H1 (cell line): ENCODE results near the gene ARV1. TPM values are rescaled to one million over a fixed set of nuclear protein-coding genes. Genes with fewer than 3 reads are reported as not detected.
"Not testable (repeated sequence)": the region's sequence is repeated elsewhere in the genome, so short reads cannot be mapped to it uniquely, and the experiment has no call there.

Source experiments
- CTCF ChIA-PET: fragments of 300-600 bp; sonication (Branson Sonifier 250); formaldehyde crosslinking; loops from one replicate; lab custom pipeline; 2021; ENCODE audit not compliant: partially characterized antibody; lab: Charles Lee
- POLR2A ChIA-PET: fragments of 300-600 bp; sonication (Branson Sonifier 250); formaldehyde crosslinking; loops from one replicate; lab custom pipeline; 2021; ENCODE audit warnings: inconsistent platforms; ENCODE audit not compliant: partially characterized antibody; lab: Charles Lee
- DNase-seq, 2 experiments: peaks; one replicate each; pipeline versions ENCODE4 v3.0.0 to v3.0.0-alpha.2; 2010 to 2022; ENCODE audit warnings: low spot score in 2 of 2, low read depth in 1 of 2, mixed read lengths in 1 of 2
- FAIRE-seq: peaks from 2 replicates; lab custom pipeline; 2011; peaks lifted over from hg19 to GRCh38; lab: Jason Lieb, UNC
- H2AFZ ChIP-seq: 2 replicates; pipeline ENCODE4 v1.8.1; 2012; ENCODE audit warnings: low read length, inconsistent platforms
- H2AK5ac ChIP-seq: 2 replicates; pipeline ENCODE4 v1.6.1; 2013; ENCODE audit warnings: low read depth, low read length
- H2BK120ac ChIP-seq: replicated peaks from 2 replicates; pipeline ENCODE3; 2013; ENCODE audit warnings: low read depth, low read length, inconsistent platforms
- H2BK12ac ChIP-seq: 2 replicates; pipeline ENCODE4 v1.6.1; 2013; ENCODE audit warnings: low read depth, low read length
- H2BK15ac ChIP-seq: 2 replicates; pipeline ENCODE4 v1.6.1; 2013; ENCODE audit warnings: low read length
- H2BK20ac ChIP-seq: 2 replicates; pipeline ENCODE4 v1.6.1; 2013; ENCODE audit warnings: low read length
- H2BK5ac ChIP-seq: 2 replicates; pipeline ENCODE4 v1.6.1; 2013; ENCODE audit warnings: low read depth, low read length
- H3K14ac ChIP-seq: 2 replicates; pipeline ENCODE4 v1.6.1; 2013; ENCODE audit warnings: inconsistent platforms; ENCODE audit not compliant: insufficient read length
- H3K18ac ChIP-seq: 2 replicates; pipeline ENCODE4 v1.6.1; 2013; ENCODE audit warnings: low read length; ENCODE audit errors: extremely low read depth
- H3K23ac ChIP-seq: 2 replicates; pipeline ENCODE4 v1.6.1; 2013; ENCODE audit warnings: inconsistent platforms; ENCODE audit not compliant: insufficient read length
- H3K23me2 ChIP-seq: 2 replicates; pipeline ENCODE4 v1.6.1; 2013; ENCODE audit warnings: low read depth, low read length
- H3K27ac ChIP-seq: 2 replicates; pipeline ENCODE4 v1.6.1; 2011; ENCODE audit warnings: low read depth, low read length, inconsistent platforms
- H3K27me3 ChIP-seq, 4 experiments: replicated peaks in 1 of 4; 1 replicate in 1 of 4; 2 replicates in 3 of 4; pipeline versions ENCODE4 v1.6.1 to v1.8.1; 2011 to 2013; ENCODE audit warnings: low read length in 3 of 4, mild to moderate bottlenecking in 3 of 4, inconsistent platforms in 2 of 4, mixed read lengths in 2 of 4, moderate library complexity in 1 of 4; ENCODE audit not compliant: control insufficient read depth in 3 of 4, insufficient read depth in 3 of 4; ENCODE audit errors: extremely low read depth in 1 of 4
- H3K36me3 ChIP-seq, 4 experiments: 2 replicates each; pipeline versions ENCODE4 v1.6.1 to v1.8.1; 2011 to 2013; ENCODE audit warnings: mild to moderate bottlenecking in 4 of 4, low read length in 3 of 4, moderate library complexity in 2 of 4, control low read depth in 1 of 4, inconsistent platforms in 1 of 4; ENCODE audit not compliant: insufficient read depth in 4 of 4, control insufficient read depth in 2 of 4
- H3K4ac ChIP-seq: replicated peaks from 2 replicates; pipeline ENCODE3; 2013; ENCODE audit warnings: low read length, low read depth, mixed read lengths, inconsistent platforms; ENCODE audit not compliant: insufficient read length
- H3K4me1 ChIP-seq, 4 experiments: replicated peaks in 1 of 4; 1 replicate in 1 of 4; 2 replicates in 3 of 4; pipeline versions ENCODE4 v1.6.1 to v1.8.1; 2011 to 2013; ENCODE audit warnings: low read length in 3 of 4, inconsistent platforms in 2 of 4, mixed read lengths in 1 of 4; ENCODE audit not compliant: insufficient read depth in 4 of 4, control insufficient read depth in 3 of 4
- H3K4me2 ChIP-seq, 2 experiments: 2 replicates each; pipeline versions ENCODE4 v1.6.1 to v1.8.1; 2011 to 2013; ENCODE audit warnings: low read depth in 2 of 2, low read length in 2 of 2, control low read depth in 1 of 2, inconsistent platforms in 1 of 2, mild to moderate bottlenecking in 1 of 2; ENCODE audit not compliant: insufficient read depth in 1 of 2
- H3K4me3 ChIP-seq, 4 experiments: fragments of 200-600, 300-600 bp in 1 of 4; sonication (generic), shearing (Covaris generic), sonication (Bioruptor Twin) in 1 of 4; 2 replicates each; pipeline versions ENCODE4 v1.5.1 to v1.8.1; 2011 to 2016; ENCODE audit warnings: low read length in 4 of 4, low read depth in 3 of 4, control low read depth in 2 of 4, inconsistent platforms in 2 of 4, mild to moderate bottlenecking in 2 of 4, mixed read lengths in 1 of 4, moderate library complexity in 1 of 4; ENCODE audit not compliant: insufficient read depth in 2 of 4; ENCODE audit errors: extremely low read depth in 1 of 4
- H3K56ac ChIP-seq: replicated peaks from 2 replicates; pipeline ENCODE3; 2013; ENCODE audit warnings: low read depth, mild to moderate bottlenecking, mixed read lengths, low read length, inconsistent platforms; ENCODE audit not compliant: insufficient read length
- H3K79me1 ChIP-seq: 2 replicates; pipeline ENCODE4 v1.6.1; 2013; ENCODE audit warnings: low read depth, low read length, control low read depth
- H3K79me2 ChIP-seq, 2 experiments: 2 replicates each; pipeline versions ENCODE4 v1.6.1 to v1.8.1; 2012 to 2013; ENCODE audit warnings: low read length in 2 of 2, mild to moderate bottlenecking in 2 of 2, inconsistent platforms in 1 of 2; ENCODE audit not compliant: insufficient read depth in 2 of 2, control insufficient read depth in 1 of 2
- H3K9ac ChIP-seq, 4 experiments: replicated peaks in 1 of 4; 1 replicate in 1 of 4; 2 replicates in 3 of 4; pipeline versions ENCODE4 v1.6.1 to v1.8.1; 2011 to 2013; ENCODE audit warnings: low read depth in 3 of 4, low read length in 3 of 4, control low read depth in 2 of 4, mild to moderate bottlenecking in 2 of 4, moderate library complexity in 2 of 4, inconsistent platforms in 1 of 4; ENCODE audit errors: extremely low read depth in 1 of 4
- H3K9me3 ChIP-seq, 2 experiments: 2 replicates each; pipeline versions ENCODE4 v1.6.1 to v1.8.1; 2012 to 2013; ENCODE audit warnings: mild to moderate bottlenecking in 2 of 2, moderate library complexity in 2 of 2, control low read depth in 1 of 2, inconsistent platforms in 1 of 2, low read depth in 1 of 2, low read length in 1 of 2, mixed read lengths in 1 of 2; ENCODE audit not compliant: insufficient read depth in 2 of 2
- H4K20me1 ChIP-seq, 2 experiments: replicated peaks in 1 of 2; 2 replicates each; pipeline versions ENCODE3 to v1.8.1; 2011 to 2013; ENCODE audit warnings: inconsistent platforms in 2 of 2, low read length in 2 of 2, mild to moderate bottlenecking in 1 of 2; ENCODE audit not compliant: insufficient read depth in 2 of 2, control insufficient read depth in 1 of 2
- H4K5ac ChIP-seq: 2 replicates; pipeline ENCODE4 v1.6.1; 2013; ENCODE audit warnings: low read length, low read depth, mixed read lengths, inconsistent platforms; ENCODE audit not compliant: insufficient read length
- H4K8ac ChIP-seq: 2 replicates; pipeline ENCODE4 v1.8.0; 2013; ENCODE audit warnings: mild to moderate bottlenecking, moderate library complexity, low read length, inconsistent platforms; ENCODE audit not compliant: insufficient read depth; ENCODE audit errors: extremely low read depth
- H4K91ac ChIP-seq: replicated peaks from 2 replicates; pipeline ENCODE3; 2013; ENCODE audit warnings: low read length, mixed read lengths, inconsistent platforms; ENCODE audit not compliant: insufficient read length
- WGBS, 2 experiments: shearing (Covaris generic) in 1 of 2; methylation state at CpG; one replicate each; pipeline versions ENCODE4 v1.1.6 to v1.1.7; 2013 to 2015; ENCODE audit warnings: low lambda C conversion rate in 2 of 2, mixed read lengths in 2 of 2, inconsistent platforms in 1 of 2, low coverage in 1 of 2, missing lambda C conversion rate in 1 of 2; ENCODE audit not compliant: insufficient replicate concordance in 2 of 2, insufficient coverage in 1 of 2, insufficient read length in 1 of 2; ENCODE audit errors: extremely low coverage in 1 of 2, missing lambda C conversion rate in 1 of 2; 5-methylcytosine and 5-hydroxymethylcytosine counted together
- polyA plus RNA-seq, 7 experiments: library from polyadenylated mRNA; depleted of rRNA in 3 of 7; stranded (reverse) in 5 of 7; unstranded in 2 of 7; fragments of >200 nt in 5 of 7; fragments of 200-250 nt in 2 of 7; gene quantifications; 1 replicate in 5 of 7; 2 replicates in 1 of 7; 4 replicates in 1 of 7; pipeline versions ENCODE4 v1.2.1 to v1.2.3, GENCODE V29; 2011 to 2013; ENCODE audit warnings: missing spikeins in 2 of 7, mixed read lengths in 2 of 7
- total RNA-seq: library from RNA; stranded (reverse); fragmentation: NEBNext Ultra II Directional; extraction: Animal tissue kit (Norgen Biotek cat#: 25700); gene quantifications from 2 replicates; pipeline ENCODE4 v1.2.1, GENCODE V29; 2021

Gene ARV1
- total and polyA plus RNA-seq, 2 of the 8 experiments (the other 6 are each of a cell fraction or from before 2014, with no cell fraction given), result 13.1 to 13.4 TPM

- H2BK15ac ChIP-seq, H3K23me2 ChIP-seq, H3K56ac ChIP-seq, DNase-seq, H3K79me2 ChIP-seq, H2AFZ ChIP-seq, H2AK5ac ChIP-seq, CTCF ChIA-PET, H3K4me3 ChIP-seq, H3K18ac ChIP-seq, H4K91ac ChIP-seq, POLR2A ChIA-PET, H3K27ac ChIP-seq, H4K5ac ChIP-seq, H4K20me1 ChIP-seq, H3K9ac ChIP-seq, H2BK5ac ChIP-seq, H3K4me1 ChIP-seq, H3K79me1 ChIP-seq, H3K4me2 ChIP-seq, H4K8ac ChIP-seq, H2BK20ac ChIP-seq, FAIRE-seq, H2BK12ac ChIP-seq, H3K14ac ChIP-seq, H3K9me3 ChIP-seq, H3K4ac ChIP-seq, H2BK120ac ChIP-seq, H3K23ac ChIP-seq, H3K36me3 ChIP-seq: not testable (repeated sequence)
- H3K27me3 ChIP-seq, result peaks cover 6 to 20% (median 12%) of the 10 kb centered on the region in 4 experiments; a peak in 6 of 7 replicates
- WGBS, 2 experiments, result 94% methylated on average over 5 of the region's 9 CpGs; no CpG with 5 or more reads in 1 of the 2 experiments
Measured at GRCh38 chr1:231048419-231048818, 69.5 kb downstream of the ARV1 start.
